OCI-LY7 (cell line): ENCODE data around the gene NDUFA7. TPM values are rescaled to one million over a fixed set of nuclear protein-coding genes. Genes with fewer than 3 reads are reported as not detected.
"Not testable (repeated sequence)": the region's sequence is repeated elsewhere in the genome, so short reads cannot be mapped to it uniquely, and the experiment has no call there.

Experiments
- BruUV-seq: library from RNA; stranded (reverse); fragments of 400-500 nt; replicated peaks from 2 replicates; lab custom pipeline; 2021; lab: Mats Ljungman, UMichigan
- CTCF ChIA-PET: fragments of 300-600 bp; sonication (Branson Sonifier 250); formaldehyde crosslinking; loops from one replicate; lab custom pipeline; 2022; ENCODE audit warnings: antibody characterized with exemption; ENCODE audit not compliant: unreplicated experiment; lab: Charles Lee
- POLR2A ChIA-PET: fragments of 300-600 bp; sonication (Branson Sonifier 250); formaldehyde crosslinking; loops from one replicate; lab custom pipeline; 2022; ENCODE audit warnings: antibody characterized with exemption; lab: Charles Lee
- DNase-seq: peaks from one replicate; pipeline ENCODE4 v3.0.0-alpha.2; 2015; ENCODE audit warnings: low spot score
- H2AFZ ChIP-seq: fragments of 200-600 bp; sonication (generic), shearing (Covaris generic); 2 replicates; pipeline ENCODE4 v1.6.1; 2014; ENCODE audit warnings: mild to moderate bottlenecking, antibody characterized with exemption, low read length, moderate library complexity
- H3K27ac ChIP-seq: fragments of 200-600 bp; sonication (generic); 2 replicates; pipeline ENCODE4 v1.5.1; 2014; ENCODE audit warnings: mixed run types, low read depth, mild to moderate bottlenecking, moderate library complexity, low read length, inconsistent platforms; ENCODE audit not compliant: poor library complexity, severe bottlenecking
- H3K36me3 ChIP-seq: fragments of 200-600 bp; sonication (generic); 2 replicates; pipeline ENCODE4 v1.6.1; 2014; ENCODE audit warnings: mild to moderate bottlenecking, antibody characterized with exemption, low read length, moderate library complexity, mixed read lengths; ENCODE audit not compliant: insufficient read depth
- H3K4me1 ChIP-seq: fragments of 200-600 bp; sonication (generic); 2 replicates; pipeline ENCODE4 v1.5.1; 2014; ENCODE audit warnings: mild to moderate bottlenecking, low read length; ENCODE audit not compliant: insufficient read depth, poor library complexity, severe bottlenecking
- H3K4me2 ChIP-seq: fragments of 200-600 bp; sonication (generic); 2 replicates; pipeline ENCODE4 v1.6.1; 2014; ENCODE audit warnings: mild to moderate bottlenecking, low read length
- H3K4me3 ChIP-seq: fragments of 200-600 bp; sonication (generic); 2 replicates; pipeline ENCODE4 v1.5.1; 2014; ENCODE audit warnings: mild to moderate bottlenecking, low read depth, low read length; ENCODE audit not compliant: poor library complexity, severe bottlenecking
- H3K79me2 ChIP-seq: fragments of 200-600 bp; sonication (generic); 2 replicates; pipeline ENCODE4 v1.6.1; 2016; ENCODE audit warnings: low read depth, mild to moderate bottlenecking, low read length, moderate library complexity, mixed read lengths; ENCODE audit not compliant: insufficient read depth
- H3K9me2 ChIP-seq: fragments of 200-600 bp; sonication (generic); 2 replicates; pipeline ENCODE4 v1.6.1; 2016; ENCODE audit warnings: mild to moderate bottlenecking, low read length, mixed read lengths; ENCODE audit not compliant: insufficient read depth
- H3K9me3 ChIP-seq: fragments of 200-600 bp; sonication (generic); 2 replicates; pipeline ENCODE4 v1.6.1; 2014; ENCODE audit warnings: mild to moderate bottlenecking, mixed run types, low read length, mixed read lengths
- H4K20me1 ChIP-seq: fragments of 200-600 bp; sonication (generic); 2 replicates; pipeline ENCODE4 v1.6.1; 2014; ENCODE audit warnings: mild to moderate bottlenecking, antibody characterized with exemption, low read length, moderate library complexity, mixed read lengths; ENCODE audit not compliant: insufficient read depth
- CTCF ChIP-seq: fragments of 200-600 bp; sonication (generic); conservative IDR thresholded peaks from 2 replicates; pipeline ENCODE4 v1.5.1; 2014; ENCODE audit warnings: mild to moderate bottlenecking, antibody characterized with exemption, low read length, moderate library complexity, mixed read lengths
- EZH2phosphoT487 ChIP-seq: fragments of 200-600 bp; sonication (generic); IDR thresholded peaks from 2 replicates; pipeline ENCODE4 v1.6.1; 2018; ENCODE audit warnings: low read depth, borderline replicate concordance, mild to moderate bottlenecking, mixed run types, antibody characterized with exemption, low read length, moderate library complexity, mixed read lengths
- intact Hi-C: fragments of 100-400 bp; cut with micrococcal nuclease; formaldehyde crosslinking; loops from one replicate; pipeline ENCODE4 v1.10.0; 2022; ENCODE audit not compliant: unreplicated experiment
- total RNA-seq, 2 experiments: library from RNA; depleted of rRNA in 1 of 2; stranded (reverse); fragments of >200 nt in 1 of 2; shearing (Covaris generic) in 1 of 2; gene quantifications; 2 replicates each; pipeline ENCODE4 v1.2.3, GENCODE V29; 2014 to 2022

Gene NDUFA7
- total RNA-seq, 2 experiments from 2014 or later = 93.0 to 103 TPM

GRCh38 chr19:8355631-8356402 lies 34.6 kb upstream of the NDUFA7 start:
- Histone ChIP-seq H3K9me2 (no peaks in the 10 kb centered on the region), H3K9me3 (no peaks in the 10 kb centered on the region), H4K20me1 (no peaks in the 10 kb centered on the region), H3K4me2 (no peak overlapping the region), H3K36me3 (no peaks in the 10 kb centered on the region), H3K4me1 (no peaks in the 10 kb centered on the region), H3K27ac (no peak overlapping the region), H2AFZ (no peak overlapping the region; the same call in 1 of the 2 replicates), H3K4me3 (no peak overlapping the region), H3K79me2 (no peaks in the 10 kb centered on the region)
- TF ChIP-seq EZH2phosphoT487 (no peak), CTCF (no peak)
- no TSS peak for BruUV-seq
- CTCF ChIA-PET = no interaction called here
- DNase-seq = no peak
- POLR2A ChIA-PET = no interaction called here
- intact Hi-C loops = loop anchor here (2.0 kb wide), 3 partner anchors 41 to 225 kb away; no protein-coding TSS in a partner anchor

- BruUV-seq, CTCF ChIA-PET, DNase-seq: not testable (repeated sequence)
Measured at GRCh38 chr19:8352845-8353244, 31.7 kb upstream of the NDUFA7 start.

GRCh38 chr19:8352134-8352827 lies 31.1 kb upstream of the NDUFA7 start:
- intact Hi-C loops = no loop called here
- Histone ChIP-seq H3K79me2 (no peaks in the 10 kb centered on the region), H3K27ac (no peak overlapping the region), H4K20me1 (no peaks in the 10 kb centered on the region), H3K9me2 (no peaks in the 10 kb centered on the region), H2AFZ (no peak overlapping the region), H3K9me3 (no peaks in the 10 kb centered on the region), H3K4me1 (no peaks in the 10 kb centered on the region), H3K4me2 (no peak overlapping the region), H3K4me3 (no peak overlapping the region), H3K36me3 (no peaks in the 10 kb centered on the region)
- ChIA-PET CTCF (no interaction called here), POLR2A (no interaction called here)
- TF ChIP-seq EZH2phosphoT487 = no peak
- no peak for TF ChIP-seq CTCF
- BruUV-seq = no TSS peak
- no peak for DNase-seq

More at GRCh38 chr19:8352845-8353244, 31.7 kb upstream of the NDUFA7 start:
- intact Hi-C loops, H2AFZ ChIP-seq, H4K20me1 ChIP-seq, H3K4me1 ChIP-seq, H3K27ac ChIP-seq, H3K4me2 ChIP-seq, H3K9me3 ChIP-seq, H3K4me3 ChIP-seq, H3K79me2 ChIP-seq, H3K9me2 ChIP-seq, H3K36me3 ChIP-seq: not testable (repeated sequence)
- POLR2A ChIA-PET = interaction anchor here (1.3 kb wide), 1 partner anchor 160 kb away, joined by 4 read pairs; no protein-coding TSS in a partner anchor

- H3K9me2 ChIP-seq, H2AFZ ChIP-seq, POLR2A ChIA-PET, H3K27ac ChIP-seq, H3K79me2 ChIP-seq, CTCF ChIA-PET, H3K36me3 ChIP-seq, H4K20me1 ChIP-seq, intact Hi-C loops, H3K4me2 ChIP-seq, BruUV-seq, H3K9me3 ChIP-seq, DNase-seq, H3K4me3 ChIP-seq, H3K4me1 ChIP-seq: not testable (repeated sequence)
Measured at GRCh38 chr19:8349629-8350372, 28.6 kb upstream of the NDUFA7 start.
